HepG2 (cell line): ENCODE measurements around the gene TMEM141. TPM values are rescaled to one million over a fixed set of nuclear protein-coding genes. Genes with fewer than 3 reads are reported as not detected.
"Not testable (repeated sequence)": the region's sequence is repeated elsewhere in the genome, so short reads cannot be mapped to it uniquely, and the experiment has no call there.

ENCODE experiments used
- AKAP8 ChIP-seq: sonication (generic); formaldehyde crosslinking; IDR thresholded peaks from 2 replicates; pipeline ENCODE4 v1.5.1; 2020; ENCODE audit warnings: mild to moderate bottlenecking, missing genetic modification reagents
- CCDC6 ChIP-seq: sonication (generic); formaldehyde crosslinking; IDR thresholded peaks from 2 replicates; pipeline ENCODE4 v1.8.1; 2022; ENCODE audit warnings: mild to moderate bottlenecking, missing genetic modification reagents, moderate library complexity
- GLI4 ChIP-seq: sonication (generic); formaldehyde crosslinking; IDR thresholded peaks from 2 replicates; pipeline ENCODE4 v1.5.1; 2020; ENCODE audit warnings: missing genetic modification reagents, mild to moderate bottlenecking, moderate library complexity, borderline replicate concordance
- GTF3A ChIP-seq: sonication (generic); formaldehyde crosslinking; conservative IDR thresholded peaks from 2 replicates; pipeline ENCODE4 v1.4.0; 2020; ENCODE audit warnings: mild to moderate bottlenecking, missing genetic modification reagents
- ISL2 ChIP-seq: sonication (generic); formaldehyde crosslinking; IDR thresholded peaks from 2 replicates; pipeline ENCODE4 v1.5.0; 2020; ENCODE audit warnings: missing genetic modification reagents
- MXI1 ChIP-seq: IDR thresholded peaks from 3 replicates; pipeline ENCODE4 v1.6.1; 2012; ENCODE audit warnings: low read depth, low read length, inconsistent platforms, borderline replicate concordance
- NONO ChIP-seq, 2 experiments: fragments of 450-650 bp in 1 of 2; sonication (generic) in 1 of 2; formaldehyde crosslinking in 1 of 2; IDR thresholded peaks in 1 of 2; conservative IDR thresholded peaks in 1 of 2; 2 replicates each; pipeline versions ENCODE4 v1.6.1 to v1.8.0; 2017 to 2022; ENCODE audit warnings: mild to moderate bottlenecking in 1 of 2, missing genetic modification reagents in 1 of 2, moderate library complexity in 1 of 2
- NR1H2 ChIP-seq: sonication (generic); formaldehyde crosslinking; IDR thresholded peaks from 2 replicates; pipeline ENCODE4 v1.8.1; 2022; ENCODE audit warnings: low read depth, missing genetic modification reagents, borderline replicate concordance
- PAX8 ChIP-seq: sonication (generic); formaldehyde crosslinking; IDR thresholded peaks from 2 replicates; pipeline ENCODE4 v1.8.0; 2022; ENCODE audit warnings: mild to moderate bottlenecking, missing genetic modification reagents, borderline replicate concordance
- PCBP1 ChIP-seq: fragments of 200-400 bp; formaldehyde crosslinking; IDR thresholded peaks from 2 replicates; pipeline ENCODE4 v1.6.1; 2017; ENCODE audit warnings: mild to moderate bottlenecking, low read depth, low read length, borderline replicate concordance
- RBM22 ChIP-seq: fragments of 200-400 bp; formaldehyde crosslinking; optimal IDR thresholded peaks from 2 replicates; pipeline ENCODE3; 2017; ENCODE audit warnings: mild to moderate bottlenecking, low read length, moderate library complexity
- XRCC5 ChIP-seq: fragments of 200-400 bp; formaldehyde crosslinking; optimal IDR thresholded peaks from 2 replicates; pipeline ENCODE3; 2017; ENCODE audit warnings: mild to moderate bottlenecking, low read length
- ZC3H13 ChIP-seq: sonication (generic); formaldehyde crosslinking; IDR thresholded peaks from 2 replicates; pipeline ENCODE4 v1.8.1; 2023; ENCODE audit warnings: mild to moderate bottlenecking, missing genetic modification reagents, moderate library complexity
- ZFP82 ChIP-seq: sonication (generic); formaldehyde crosslinking; IDR thresholded peaks from 2 replicates; pipeline ENCODE4 v1.5.1; 2020; ENCODE audit warnings: mild to moderate bottlenecking, missing genetic modification reagents, borderline replicate concordance
- ZFY ChIP-seq: sonication (generic); formaldehyde crosslinking; IDR thresholded peaks from 2 replicates; pipeline ENCODE4 v1.4.0; 2020; ENCODE audit warnings: missing genetic modification reagents
- ZNF136 ChIP-seq: sonication (generic); formaldehyde crosslinking; IDR thresholded peaks from 2 replicates; pipeline ENCODE4 v1.8.1; 2022; ENCODE audit warnings: low read depth, mild to moderate bottlenecking, moderate library complexity, missing genetic modification reagents
- ZNF331 ChIP-seq: sonication (generic); formaldehyde crosslinking; IDR thresholded peaks from 2 replicates; pipeline ENCODE4 v1.4.0; 2020; ENCODE audit warnings: missing genetic modification reagents
- ZNF337 ChIP-seq: sonication (generic); formaldehyde crosslinking; IDR thresholded peaks from 2 replicates; pipeline ENCODE4 v1.5.1; 2020; ENCODE audit warnings: missing genetic modification reagents, low read depth, mild to moderate bottlenecking, borderline replicate concordance
- ZNF350 ChIP-seq: sonication (generic); formaldehyde crosslinking; IDR thresholded peaks from 2 replicates; pipeline ENCODE4 v1.4.0; 2020; ENCODE audit warnings: mild to moderate bottlenecking, low read depth, missing genetic modification reagents, borderline replicate concordance
- ZNF678 ChIP-seq: sonication (generic); formaldehyde crosslinking; IDR thresholded peaks from 2 replicates; pipeline ENCODE4 v1.4.0; 2020; ENCODE audit warnings: mild to moderate bottlenecking, missing genetic modification reagents
- polyA plus RNA-seq, 8 experiments: library from polyadenylated mRNA; depleted of rRNA in 3 of 8; stranded (reverse) in 7 of 8; unstranded in 1 of 8; fragments of >200 nt; fragmentation: Illumina TruSeq in 4 of 8; extraction: Trizol in 4 of 8; gene quantifications; 2 replicates each; pipeline versions ENCODE4 v1.2.1 to v1.2.3, GENCODE V29; 2011 to 2016; ENCODE audit warnings: low read depth in 4 of 8, missing spikeins in 1 of 8, mixed read lengths in 1 of 8; ENCODE audit not compliant: insufficient read depth in 1 of 8
- total RNA-seq, 5 experiments: library from RNA; depleted of rRNA; stranded (reverse); fragments of >200 nt; fragmentation: Illumina TruSeq; extraction: Trizol; gene quantifications; 2 replicates each; pipeline ENCODE4 v1.2.3, GENCODE V29; 2016; ENCODE audit warnings: low read depth in 1 of 5
- TF ChIP-seq, protein P1 (sequence below): IDR thresholded peaks from 2 replicates; pipeline ENCODE4 v1.6.1; 2016; ENCODE audit warnings: low read depth, borderline replicate concordance
- TF ChIP-seq, protein P2 (sequence below): sonication (generic); formaldehyde crosslinking; IDR thresholded peaks from 2 replicates; pipeline ENCODE4 v1.8.0; 2022; ENCODE audit warnings: mild to moderate bottlenecking, missing genetic modification reagents, borderline replicate concordance
- TF ChIP-seq, protein P3 (sequence below): sonication (generic); formaldehyde crosslinking; IDR thresholded peaks from 2 replicates; pipeline ENCODE4 v1.4.0; 2020; ENCODE audit warnings: missing genetic modification reagents
- TF ChIP-seq, protein P4 (sequence below): IDR thresholded peaks from 2 replicates; pipeline ENCODE4 v1.6.1; 2018; ENCODE audit warnings: missing genetic modification reagents, mild to moderate bottlenecking, missing compliant biosample characterization

The TMEM141 gene
- total and polyA plus RNA-seq, 2 of the 13 experiments (the other 11 are each of a cell fraction or from before 2014, with no cell fraction given): 81.0 to 202 TPM

DNA sequence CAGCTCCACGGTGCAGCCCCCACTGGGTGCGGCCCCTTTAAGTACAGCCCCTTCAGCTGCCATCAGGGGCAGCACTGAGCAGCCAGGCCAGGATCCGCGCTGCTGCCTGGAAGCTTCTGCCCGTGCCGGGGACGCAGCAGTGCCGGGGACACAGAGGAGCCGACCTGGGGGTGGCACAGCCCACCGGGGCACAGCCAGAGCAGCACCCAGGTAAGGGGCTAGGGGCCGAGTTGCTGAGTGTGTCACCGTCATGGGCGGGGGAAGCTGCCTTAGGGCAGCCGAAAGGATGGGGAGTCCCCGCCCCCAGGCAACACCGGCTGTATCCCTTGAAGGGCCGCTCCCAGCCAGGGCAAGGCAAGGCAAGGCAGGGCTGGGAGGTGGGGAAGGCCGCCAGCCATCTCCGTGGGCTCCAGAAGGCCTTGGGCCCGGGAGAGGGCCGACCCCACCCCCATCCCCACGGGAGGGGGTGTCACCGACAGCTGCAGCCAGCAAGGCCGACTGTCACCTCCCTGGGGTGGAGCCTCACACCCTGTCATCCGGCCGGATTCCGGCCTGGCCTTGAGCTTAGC is 51.3 kb downstream of the TMEM141 start, which contains the start of gene AJM1 (continued):
- TF ChIP-seq ZNF678 (peak; percentile 57; the same call in 1 of the 2 replicates), ZFY (peak; percentile 60), CCDC6 (CRISPR knock-in tag) (0 out of 2 replicates have a peak, but pooled peaks have one; percentile 44), ZC3H13 (CRISPR knock-in tag) (peak; percentile 93), ZFP82 (peak; percentile 91), GTF3A (0 out of 2 replicates have a peak, but pooled peaks have one; percentile 78), ISL2 (0 out of 2 replicates have a peak, but pooled peaks have one; percentile 57), NR1H2 (peak; percentile 13; the same call in 1 of the 2 replicates), ZNF350 (peak; percentile 58; the same call in 1 of the 2 replicates), AKAP8 (CRISPR knock-in tag) (peak; percentile 100), ZNF331 (CRISPR knock-in tag) (0 out of 2 replicates have a peak, but pooled peaks have one; percentile 40), ZNF337 (CRISPR knock-in tag) (0 out of 2 replicates have a peak, but pooled peaks have one; percentile 4), MXI1 (peak; percentile 66; the same call in 1 of the 3 replicates), RBM22 (peak; percentile 51), XRCC5 (peak; percentile 39), PAX8 (CRISPR knock-in tag) (0 out of 2 replicates have a peak, but pooled peaks have one; percentile 40), PCBP1 (0 out of 2 replicates have a peak, but pooled peaks have one; percentile 47), GLI4 (CRISPR knock-in tag) (0 out of 2 replicates have a peak, but pooled peaks have one; percentile 31), ZNF136 (CRISPR knock-in tag) (peak; percentile 80; the same call in 1 of the 2 replicates), NONO (CRISPR knock-in tag; conservative IDR thresholded peaks at IDR 0.05) (peak; percentile 81)
- TF ChIP-seq, protein P1, sequence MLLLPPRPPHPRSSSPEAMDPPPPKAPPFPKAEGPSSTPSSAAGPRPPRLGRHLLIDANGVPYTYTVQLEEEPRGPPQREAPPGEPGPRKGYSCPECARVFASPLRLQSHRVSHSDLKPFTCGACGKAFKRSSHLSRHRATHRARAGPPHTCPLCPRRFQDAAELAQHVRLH (CRISPR knock-in tag): peak; percentile 52; the same call in 1 of the 2 replicates
- TF ChIP-seq, protein P2, sequence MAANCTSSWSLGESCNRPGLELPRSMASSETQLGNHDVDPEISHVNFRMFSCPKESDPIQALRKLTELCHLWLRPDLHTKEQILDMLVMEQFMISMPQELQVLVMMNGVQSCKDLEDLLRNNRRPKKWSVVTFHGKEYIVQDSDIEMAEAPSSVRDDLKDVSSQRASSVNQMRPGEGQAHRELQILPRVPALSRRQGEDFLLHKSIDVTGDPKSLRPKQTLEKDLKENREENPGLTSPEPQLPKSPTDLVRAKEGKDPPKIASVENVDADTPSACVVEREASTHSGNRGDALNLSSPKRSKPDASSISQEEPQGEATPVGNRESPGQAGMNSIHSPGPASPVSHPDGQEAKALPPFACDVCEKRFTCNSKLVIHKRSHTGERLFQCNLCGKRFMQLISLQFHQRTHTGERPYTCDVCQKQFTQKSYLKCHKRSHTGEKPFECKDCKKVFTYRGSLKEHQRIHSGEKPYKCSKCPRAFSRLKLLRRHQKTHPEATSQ: 0 out of 2 replicates have a peak, but pooled peaks have one; percentile 16
- TF ChIP-seq, protein P3, sequence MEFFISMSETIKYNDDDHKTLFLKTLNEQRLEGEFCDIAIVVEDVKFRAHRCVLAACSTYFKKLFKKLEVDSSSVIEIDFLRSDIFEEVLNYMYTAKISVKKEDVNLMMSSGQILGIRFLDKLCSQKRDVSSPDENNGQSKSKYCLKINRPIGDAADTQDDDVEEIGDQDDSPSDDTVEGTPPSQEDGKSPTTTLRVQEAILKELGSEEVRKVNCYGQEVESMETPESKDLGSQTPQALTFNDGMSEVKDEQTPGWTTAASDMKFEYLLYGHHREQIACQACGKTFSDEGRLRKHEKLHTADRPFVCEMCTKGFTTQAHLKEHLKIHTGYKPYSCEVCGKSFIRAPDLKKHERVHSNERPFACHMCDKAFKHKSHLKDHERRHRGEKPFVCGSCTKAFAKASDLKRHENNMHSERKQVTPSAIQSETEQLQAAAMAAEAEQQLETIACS (CRISPR knock-in tag): peak; percentile 47; the same call in 1 of the 2 replicates
- TF ChIP-seq, protein P4, sequence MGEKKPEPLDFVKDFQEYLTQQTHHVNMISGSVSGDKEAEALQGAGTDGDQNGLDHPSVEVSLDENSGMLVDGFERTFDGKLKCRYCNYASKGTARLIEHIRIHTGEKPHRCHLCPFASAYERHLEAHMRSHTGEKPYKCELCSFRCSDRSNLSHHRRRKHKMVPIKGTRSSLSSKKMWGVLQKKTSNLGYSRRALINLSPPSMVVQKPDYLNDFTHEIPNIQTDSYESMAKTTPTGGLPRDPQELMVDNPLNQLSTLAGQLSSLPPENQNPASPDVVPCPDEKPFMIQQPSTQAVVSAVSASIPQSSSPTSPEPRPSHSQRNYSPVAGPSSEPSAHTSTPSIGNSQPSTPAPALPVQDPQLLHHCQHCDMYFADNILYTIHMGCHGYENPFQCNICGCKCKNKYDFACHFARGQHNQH (CRISPR knock-in tag): 0 out of 2 replicates have a peak, but pooled peaks have one; percentile 40
- TF ChIP-seq NONO (IDR thresholded peaks at IDR 0.05): not testable (repeated sequence)
